ENCODE results near the gene KIF26B. TPM values are rescaled to one million over a fixed set of nuclear protein-coding genes. Genes with fewer than 3 reads are reported as not detected.

KIF26B gene
- polyA plus RNA-seq, 2 of the 4 experiments (the other 2 are of a cell fraction) = 0.01 to 0.04 TPM

DNA sequence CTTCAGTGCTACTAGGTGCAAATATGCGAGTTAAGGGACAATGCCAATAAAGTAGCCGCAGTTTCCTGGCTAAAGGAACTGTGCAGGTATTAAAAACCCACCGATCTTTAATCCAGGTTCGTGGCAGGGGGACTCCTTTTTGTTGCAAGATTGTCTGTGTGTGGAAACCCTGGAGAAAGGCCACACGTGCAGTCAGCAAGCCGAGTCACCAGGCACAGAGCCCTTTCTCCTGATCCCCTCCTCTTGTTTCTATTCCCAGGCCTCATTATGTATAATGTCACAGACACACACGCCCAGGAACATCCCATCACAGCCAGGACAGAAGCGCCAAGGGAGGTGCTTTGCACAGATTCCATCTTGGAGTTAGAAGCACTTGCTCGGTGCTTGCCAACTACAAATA is 528.9 kb downstream of the KIF26B start (continued):
- TF ChIP-seq RARB (CRISPR knock-in tag; IDR thresholded peaks at IDR 0.05) = no peak

DNA sequence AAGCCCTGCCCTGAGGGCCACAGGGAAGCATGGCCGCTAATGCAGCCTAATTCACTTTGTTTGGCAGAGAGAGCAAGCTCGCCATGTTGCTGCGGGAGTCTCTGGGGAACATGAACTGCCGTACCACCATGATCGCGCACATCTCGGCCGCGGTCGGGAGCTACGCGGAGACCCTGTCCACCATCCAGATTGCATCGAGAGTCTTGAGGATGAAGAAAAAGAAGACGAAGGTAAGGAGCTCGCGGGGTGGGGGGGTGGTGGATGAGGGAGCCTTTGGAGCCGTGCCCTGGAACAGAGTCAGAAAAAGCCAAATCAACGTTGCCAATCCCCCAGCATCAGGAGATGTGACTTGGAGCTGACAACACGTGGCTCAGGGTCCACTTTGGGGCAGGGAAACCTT is 529.4 kb downstream of the KIF26B start:
- ATAC-seq (no peak), DNase-seq (ENCODE audit: low read depth in 1 of 2, low spot score in 1 of 2) (no peak), FAIRE-seq (no peak)
- POLR2A ChIA-PET = no interaction called here
- CTCF ChIA-PET = interaction anchor here (1.0 kb wide), 1 partner anchor 428 kb away, joined by 3 read pairs; no protein-coding TSS in a partner anchor
- H3K9me3 ChIP-seq = no peaks in the 10 kb centered on the region
- H3K27ac ChIP-seq = no peak overlapping the region
- no peak overlapping the region for H3K4me3 ChIP-seq
- no peak overlapping the region for H3K4me2 ChIP-seq
- WGBS (ENCODE audit: missing lambda C conversion rate) = 82% methylated on average over 13 of the region's 19 CpGs
- TF ChIP-seq, protein P1, sequence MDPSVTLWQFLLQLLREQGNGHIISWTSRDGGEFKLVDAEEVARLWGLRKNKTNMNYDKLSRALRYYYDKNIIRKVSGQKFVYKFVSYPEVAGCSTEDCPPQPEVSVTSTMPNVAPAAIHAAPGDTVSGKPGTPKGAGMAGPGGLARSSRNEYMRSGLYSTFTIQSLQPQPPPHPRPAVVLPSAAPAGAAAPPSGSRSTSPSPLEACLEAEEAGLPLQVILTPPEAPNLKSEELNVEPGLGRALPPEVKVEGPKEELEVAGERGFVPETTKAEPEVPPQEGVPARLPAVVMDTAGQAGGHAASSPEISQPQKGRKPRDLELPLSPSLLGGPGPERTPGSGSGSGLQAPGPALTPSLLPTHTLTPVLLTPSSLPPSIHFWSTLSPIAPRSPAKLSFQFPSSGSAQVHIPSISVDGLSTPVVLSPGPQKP (IDR thresholded peaks at IDR 0.05; ENCODE audit: low read depth, low read length) = no peak
- TF ChIP-seq EHF (CRISPR knock-in tag; IDR thresholded peaks at IDR 0.05) = no peak
- no peak for TF ChIP-seq FOXS1 (CRISPR knock-in tag; IDR thresholded peaks at IDR 0.05)
- no peak for TF ChIP-seq EHMT2 (IDR thresholded peaks at IDR 0.05; ENCODE audit: low read depth)
- TF ChIP-seq, protein P2, sequence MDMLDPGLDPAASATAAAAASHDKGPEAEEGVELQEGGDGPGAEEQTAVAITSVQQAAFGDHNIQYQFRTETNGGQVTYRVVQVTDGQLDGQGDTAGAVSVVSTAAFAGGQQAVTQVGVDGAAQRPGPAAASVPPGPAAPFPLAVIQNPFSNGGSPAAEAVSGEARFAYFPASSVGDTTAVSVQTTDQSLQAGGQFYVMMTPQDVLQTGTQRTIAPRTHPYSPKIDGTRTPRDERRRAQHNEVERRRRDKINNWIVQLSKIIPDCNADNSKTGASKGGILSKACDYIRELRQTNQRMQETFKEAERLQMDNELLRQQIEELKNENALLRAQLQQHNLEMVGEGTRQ (IDR thresholded peaks at IDR 0.05) = no peak
- TF ChIP-seq KDM1A (IDR thresholded peaks at IDR 0.05; ENCODE audit: low read depth) = no peak
- no peak for TF ChIP-seq RARB (CRISPR knock-in tag; IDR thresholded peaks at IDR 0.05)
- no peak for TF ChIP-seq POLR2AphosphoS2 (conservative IDR thresholded peaks at IDR 0.05; ENCODE audit: low read length)
- no peak for TF ChIP-seq TP53 (CRISPR knock-in tag; IDR thresholded peaks at IDR 0.05)
- TF ChIP-seq CEBPB (IDR thresholded peaks at IDR 0.05) = no peak
- no peak for TF ChIP-seq HDAC2 (IDR thresholded peaks at IDR 0.05)
- no peak for TF ChIP-seq SMC3 (IDR thresholded peaks at IDR 0.05)
- TF ChIP-seq ESRRA (IDR thresholded peaks at IDR 0.05; ENCODE audit: borderline replicate concordance, low read length) = no peak
- TF ChIP-seq, protein P3, sequence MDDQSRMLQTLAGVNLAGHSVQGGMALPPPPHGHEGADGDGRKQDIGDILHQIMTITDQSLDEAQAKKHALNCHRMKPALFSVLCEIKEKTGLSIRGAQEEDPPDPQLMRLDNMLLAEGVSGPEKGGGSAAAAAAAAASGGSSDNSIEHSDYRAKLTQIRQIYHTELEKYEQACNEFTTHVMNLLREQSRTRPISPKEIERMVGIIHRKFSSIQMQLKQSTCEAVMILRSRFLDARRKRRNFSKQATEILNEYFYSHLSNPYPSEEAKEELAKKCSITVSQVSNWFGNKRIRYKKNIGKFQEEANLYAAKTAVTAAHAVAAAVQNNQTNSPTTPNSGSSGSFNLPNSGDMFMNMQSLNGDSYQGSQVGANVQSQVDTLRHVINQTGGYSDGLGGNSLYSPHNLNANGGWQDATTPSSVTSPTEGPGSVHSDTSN (IDR thresholded peaks at IDR 0.05) = no peak
- H3K4me1 ChIP-seq = no peaks in the 10 kb centered on the region

DNA sequence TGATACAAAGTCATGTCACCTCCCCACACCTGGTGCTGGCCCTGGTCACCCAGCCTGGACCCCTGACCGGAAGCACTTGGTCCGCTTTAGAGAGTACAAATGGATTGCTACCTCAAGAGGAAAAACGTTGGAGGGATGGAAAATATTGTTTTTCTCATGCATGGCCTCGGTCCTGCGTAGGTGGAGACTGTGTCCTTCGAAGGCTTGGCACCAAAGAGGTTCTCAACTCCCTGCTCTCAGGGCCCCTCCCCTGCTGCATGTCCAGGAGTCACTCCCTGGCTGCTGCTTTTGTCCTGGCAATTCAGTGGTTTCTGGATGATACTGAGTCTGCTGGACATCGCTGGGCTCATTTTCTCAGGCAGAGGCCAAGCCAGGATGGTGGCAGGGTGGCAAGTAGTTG is 529.8 kb downstream of the KIF26B start:
- H3K4me3 ChIP-seq = no peak overlapping the region
- FAIRE-seq (no peak), DNase-seq (ENCODE audit: low read depth in 1 of 2, low spot score in 1 of 2) (no peak), ATAC-seq (no peak)
- H3K4me2 ChIP-seq = no peak overlapping the region
- CTCF ChIA-PET = interaction anchor here (1.0 kb wide), 1 partner anchor 428 kb away, joined by 3 read pairs; no protein-coding TSS in a partner anchor
- no peak overlapping the region for H3K27ac ChIP-seq
- POLR2A ChIA-PET = no interaction called here
- TF ChIP-seq HOXA7 (CRISPR knock-in tag; IDR thresholded peaks at IDR 0.05) (no peak), SMC3 (IDR thresholded peaks at IDR 0.05) (no peak), FOSL2 (IDR thresholded peaks at IDR 0.05) (no peak), FOSL2 (CRISPR knock-in tag; IDR thresholded peaks at IDR 0.05) (no peak), CHD2 (IDR thresholded peaks at IDR 0.05; ENCODE audit: low read length, partially characterized antibody) (no peak), CHD4 (IDR thresholded peaks at IDR 0.05; ENCODE audit: borderline replicate concordance) (no peak), RFX5 (IDR thresholded peaks at IDR 0.05) (no peak), ZC3H11A (IDR thresholded peaks at IDR 0.05) (no peak), CBX8 (IDR thresholded peaks at IDR 0.05) (no peak), HEYL (CRISPR knock-in tag; IDR thresholded peaks at IDR 0.05) (no peak), RNF2 (IDR thresholded peaks at IDR 0.05; ENCODE audit: borderline replicate concordance, low read depth) (no peak), NPAS2 (CRISPR knock-in tag; IDR thresholded peaks at IDR 0.05; ENCODE audit: borderline replicate concordance) (no peak), TP53 (CRISPR knock-in tag; IDR thresholded peaks at IDR 0.05) (no peak)
- TF ChIP-seq, protein P4, sequence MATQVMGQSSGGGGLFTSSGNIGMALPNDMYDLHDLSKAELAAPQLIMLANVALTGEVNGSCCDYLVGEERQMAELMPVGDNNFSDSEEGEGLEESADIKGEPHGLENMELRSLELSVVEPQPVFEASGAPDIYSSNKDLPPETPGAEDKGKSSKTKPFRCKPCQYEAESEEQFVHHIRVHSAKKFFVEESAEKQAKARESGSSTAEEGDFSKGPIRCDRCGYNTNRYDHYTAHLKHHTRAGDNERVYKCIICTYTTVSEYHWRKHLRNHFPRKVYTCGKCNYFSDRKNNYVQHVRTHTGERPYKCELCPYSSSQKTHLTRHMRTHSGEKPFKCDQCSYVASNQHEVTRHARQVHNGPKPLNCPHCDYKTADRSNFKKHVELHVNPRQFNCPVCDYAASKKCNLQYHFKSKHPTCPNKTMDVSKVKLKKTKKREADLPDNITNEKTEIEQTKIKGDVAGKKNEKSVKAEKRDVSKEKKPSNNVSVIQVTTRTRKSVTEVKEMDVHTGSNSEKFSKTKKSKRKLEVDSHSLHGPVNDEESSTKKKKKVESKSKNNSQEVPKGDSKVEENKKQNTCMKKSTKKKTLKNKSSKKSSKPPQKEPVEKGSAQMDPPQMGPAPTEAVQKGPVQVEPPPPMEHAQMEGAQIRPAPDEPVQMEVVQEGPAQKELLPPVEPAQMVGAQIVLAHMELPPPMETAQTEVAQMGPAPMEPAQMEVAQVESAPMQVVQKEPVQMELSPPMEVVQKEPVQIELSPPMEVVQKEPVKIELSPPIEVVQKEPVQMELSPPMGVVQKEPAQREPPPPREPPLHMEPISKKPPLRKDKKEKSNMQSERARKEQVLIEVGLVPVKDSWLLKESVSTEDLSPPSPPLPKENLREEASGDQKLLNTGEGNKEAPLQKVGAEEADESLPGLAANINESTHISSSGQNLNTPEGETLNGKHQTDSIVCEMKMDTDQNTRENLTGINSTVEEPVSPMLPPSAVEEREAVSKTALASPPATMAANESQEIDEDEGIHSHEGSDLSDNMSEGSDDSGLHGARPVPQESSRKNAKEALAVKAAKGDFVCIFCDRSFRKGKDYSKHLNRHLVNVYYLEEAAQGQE (IDR thresholded peaks at IDR 0.05) = no peak
- TF ChIP-seq, protein P5, sequence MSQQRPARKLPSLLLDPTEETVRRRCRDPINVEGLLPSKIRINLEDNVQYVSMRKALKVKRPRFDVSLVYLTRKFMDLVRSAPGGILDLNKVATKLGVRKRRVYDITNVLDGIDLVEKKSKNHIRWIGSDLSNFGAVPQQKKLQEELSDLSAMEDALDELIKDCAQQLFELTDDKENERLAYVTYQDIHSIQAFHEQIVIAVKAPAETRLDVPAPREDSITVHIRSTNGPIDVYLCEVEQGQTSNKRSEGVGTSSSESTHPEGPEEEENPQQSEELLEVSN (IDR thresholded peaks at IDR 0.05; ENCODE audit: borderline replicate concordance, low read depth) = no peak
- TF ChIP-seq, protein P6, sequence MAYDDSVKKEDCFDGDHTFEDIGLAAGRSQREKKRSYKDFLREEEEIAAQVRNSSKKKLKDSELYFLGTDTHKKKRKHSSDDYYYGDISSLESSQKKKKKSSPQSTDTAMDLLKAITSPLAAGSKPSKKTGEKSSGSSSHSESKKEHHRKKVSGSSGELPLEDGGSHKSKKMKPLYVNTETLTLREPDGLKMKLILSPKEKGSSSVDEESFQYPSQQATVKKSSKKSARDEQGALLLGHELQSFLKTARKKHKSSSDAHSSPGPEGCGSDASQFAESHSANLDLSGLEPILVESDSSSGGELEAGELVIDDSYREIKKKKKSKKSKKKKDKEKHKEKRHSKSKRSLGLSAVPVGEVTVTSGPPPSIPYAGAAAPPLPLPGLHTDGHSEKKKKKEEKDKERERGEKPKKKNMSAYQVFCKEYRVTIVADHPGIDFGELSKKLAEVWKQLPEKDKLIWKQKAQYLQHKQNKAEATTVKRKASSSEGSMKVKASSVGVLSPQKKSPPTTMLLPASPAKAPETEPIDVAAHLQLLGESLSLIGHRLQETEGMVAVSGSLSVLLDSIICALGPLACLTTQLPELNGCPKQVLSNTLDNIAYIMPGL (CRISPR knock-in tag; IDR thresholded peaks at IDR 0.05; ENCODE audit: borderline replicate concordance) = no peak
- H3K4me1 ChIP-seq = no peaks in the 10 kb centered on the region
- no peaks in the 10 kb centered on the region for H3K9me3 ChIP-seq
- WGBS (ENCODE audit: missing lambda C conversion rate) = 48% methylated on average over 7 of the region's 7 CpGs

Data from A549 (cell line).